Gastroesophageal sphincter (tissue), 4 donors: ENCODE results near the gene MLLT6. TPM values are rescaled to one million over a fixed set of nuclear protein-coding genes. Genes with fewer than 3 reads are reported as not detected.

ENCODE experiments used
- ATAC-seq: fragments of 150-250 bp; one replicate; pipeline ENCODE4 v1.9.1; 2016; ENCODE audit warnings: mild to moderate bottlenecking, moderate library complexity
- H3K27ac ChIP-seq, 4 donors: fragments of 200-600 bp; sonication (generic) in 3 of 4; 1 replicate in 3 of 4; 2 replicates in 1 of 4; pipeline ENCODE4 v1.5.1; 2016 to 2019
- H3K27me3 ChIP-seq: fragments of 200-600 bp; sonication (generic); one replicate; pipeline ENCODE4 v1.5.1; 2019
- H3K36me3 ChIP-seq, 2 donors: fragments of 200-600 bp; sonication (generic); one replicate each; pipeline ENCODE4 v1.5.1; 2019; ENCODE audit warnings: control low read depth in 1 of 2
- H3K4me1 ChIP-seq, 3 donors: fragments of 200-600 bp; sonication (generic); 1 replicate in 2 of 3; 2 replicates in 1 of 3; pipeline ENCODE4 v1.5.1; 2016 to 2019; ENCODE audit warnings: control low read depth in 2 of 3
- H3K4me3 ChIP-seq, 2 donors: fragments of 200-600 bp; sonication (generic); one replicate each; pipeline ENCODE4 v1.5.1; 2019; ENCODE audit warnings: mild to moderate bottlenecking in 1 of 2, moderate library complexity in 1 of 2
- H3K9me3 ChIP-seq, 3 donors: fragments of 200-600 bp; sonication (generic); one replicate each; pipeline ENCODE4 v1.5.1; 2017 to 2019; ENCODE audit warnings: control low read depth in 2 of 3
- EP300 ChIP-seq: sonication (generic); formaldehyde crosslinking; IDR thresholded peaks from one replicate; pipeline ENCODE4 v1.6.1; 2017; ENCODE audit warnings: antibody characterized with exemption, mild to moderate bottlenecking
- POLR2A ChIP-seq, 2 donors: fragments of 450-650 bp; IDR thresholded peaks; one replicate each; pipeline ENCODE4 v1.6.1; 2017; ENCODE audit warnings: antibody characterized with exemption in 2 of 2, mild to moderate bottlenecking in 2 of 2, moderate library complexity in 1 of 2
- POLR2AphosphoS5 ChIP-seq: sonication (generic); formaldehyde crosslinking; IDR thresholded peaks from one replicate; pipeline ENCODE4 v1.6.1; 2017; ENCODE audit warnings: antibody characterized with exemption
- WGBS, 2 donors: methylation state at CpG; one replicate each; pipeline ENCODE4 v1.1.5; 2018; ENCODE audit warnings: low coverage in 1 of 2; 5-methylcytosine and 5-hydroxymethylcytosine counted together
- total RNA-seq, 4 donors: library from RNA; depleted of rRNA; stranded (reverse); fragments of >200 nt; gene quantifications; one replicate each; pipeline ENCODE4 v1.1.0, GENCODE V29; 2016
- TF ChIP-seq, protein P1 (sequence below), 4 experiments: fragments of 200-600 bp in 2 of 4; fragments of 450-650 bp in 2 of 4; sonication (generic) in 1 of 4; IDR thresholded peaks; one replicate each; pipeline ENCODE4 v1.5.1; 2017 to 2019; ENCODE audit warnings: antibody characterized with exemption in 4 of 4, mild to moderate bottlenecking in 2 of 4, moderate library complexity in 2 of 4

MLLT6 gene
- total RNA-seq, 4 donors from 2014 or later: 55.6 to 101 (median 77.9) TPM

DNA sequence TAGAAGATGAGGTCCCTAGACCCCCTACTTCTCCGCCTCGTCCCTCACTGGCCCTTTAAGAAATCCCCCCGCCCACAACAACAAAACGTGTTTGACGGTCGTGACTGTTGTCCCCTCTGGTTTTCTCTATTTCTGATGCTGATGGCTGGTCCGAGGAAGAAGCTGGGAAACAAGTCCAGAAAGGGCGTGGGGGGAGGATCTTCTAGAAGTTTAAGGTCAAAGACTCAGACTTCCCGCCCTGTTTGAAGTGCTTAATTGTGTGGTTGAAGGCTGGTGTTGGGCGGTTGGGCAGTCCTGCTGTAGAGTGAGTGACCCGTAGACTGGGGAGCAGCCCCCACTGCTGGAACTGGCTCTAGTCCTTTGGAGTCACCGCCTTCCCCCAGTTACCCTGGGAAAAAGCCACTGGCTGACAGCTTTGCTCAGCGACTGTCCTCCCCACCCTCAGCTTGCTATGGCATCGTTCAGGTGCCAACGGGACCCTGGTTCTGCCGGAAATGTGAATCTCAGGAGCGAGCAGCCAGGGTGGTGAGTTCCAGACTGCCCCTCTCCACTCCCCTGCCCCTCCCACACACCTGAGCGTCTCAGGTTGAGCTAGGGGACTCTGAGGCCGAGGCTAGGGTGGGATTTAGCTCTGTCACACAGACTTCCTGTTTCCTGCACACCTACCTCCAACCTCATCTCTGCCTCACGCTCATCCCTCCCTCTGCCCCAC lies 1.6 kb downstream of the MLLT6 start:
- H3K4me1 ChIP-seq: peaks cover 0 to 71% (median 12%) of the 10 kb centered on the region in 3 donors
- ATAC-seq: no peak
- peak overlapping the region; percentile 75 to 94 for H3K4me3 ChIP-seq
- no peaks in the 10 kb centered on the region for H3K9me3 ChIP-seq
- no peak for TF ChIP-seq POLR2A (IDR thresholded peaks at IDR 0.05)
- TF ChIP-seq EP300: no peak
- TF ChIP-seq, protein P1, sequence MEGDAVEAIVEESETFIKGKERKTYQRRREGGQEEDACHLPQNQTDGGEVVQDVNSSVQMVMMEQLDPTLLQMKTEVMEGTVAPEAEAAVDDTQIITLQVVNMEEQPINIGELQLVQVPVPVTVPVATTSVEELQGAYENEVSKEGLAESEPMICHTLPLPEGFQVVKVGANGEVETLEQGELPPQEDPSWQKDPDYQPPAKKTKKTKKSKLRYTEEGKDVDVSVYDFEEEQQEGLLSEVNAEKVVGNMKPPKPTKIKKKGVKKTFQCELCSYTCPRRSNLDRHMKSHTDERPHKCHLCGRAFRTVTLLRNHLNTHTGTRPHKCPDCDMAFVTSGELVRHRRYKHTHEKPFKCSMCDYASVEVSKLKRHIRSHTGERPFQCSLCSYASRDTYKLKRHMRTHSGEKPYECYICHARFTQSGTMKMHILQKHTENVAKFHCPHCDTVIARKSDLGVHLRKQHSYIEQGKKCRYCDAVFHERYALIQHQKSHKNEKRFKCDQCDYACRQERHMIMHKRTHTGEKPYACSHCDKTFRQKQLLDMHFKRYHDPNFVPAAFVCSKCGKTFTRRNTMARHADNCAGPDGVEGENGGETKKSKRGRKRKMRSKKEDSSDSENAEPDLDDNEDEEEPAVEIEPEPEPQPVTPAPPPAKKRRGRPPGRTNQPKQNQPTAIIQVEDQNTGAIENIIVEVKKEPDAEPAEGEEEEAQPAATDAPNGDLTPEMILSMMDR (IDR thresholded peaks at IDR 0.05): no peak
- no peak for TF ChIP-seq POLR2AphosphoS5
- 7 to 12% methylated on average over 10 to 13 of the region's 20 CpGs for WGBS, 2 donors
- peaks cover 0 to 44% of the 10 kb centered on the region in 2 donors for H3K36me3 ChIP-seq
- H3K27me3 ChIP-seq: no peaks in the 10 kb centered on the region
- H3K27ac ChIP-seq: peak overlapping the region in 3 of 4 donors; percentile 85 to 97 (median 96)

DNA sequence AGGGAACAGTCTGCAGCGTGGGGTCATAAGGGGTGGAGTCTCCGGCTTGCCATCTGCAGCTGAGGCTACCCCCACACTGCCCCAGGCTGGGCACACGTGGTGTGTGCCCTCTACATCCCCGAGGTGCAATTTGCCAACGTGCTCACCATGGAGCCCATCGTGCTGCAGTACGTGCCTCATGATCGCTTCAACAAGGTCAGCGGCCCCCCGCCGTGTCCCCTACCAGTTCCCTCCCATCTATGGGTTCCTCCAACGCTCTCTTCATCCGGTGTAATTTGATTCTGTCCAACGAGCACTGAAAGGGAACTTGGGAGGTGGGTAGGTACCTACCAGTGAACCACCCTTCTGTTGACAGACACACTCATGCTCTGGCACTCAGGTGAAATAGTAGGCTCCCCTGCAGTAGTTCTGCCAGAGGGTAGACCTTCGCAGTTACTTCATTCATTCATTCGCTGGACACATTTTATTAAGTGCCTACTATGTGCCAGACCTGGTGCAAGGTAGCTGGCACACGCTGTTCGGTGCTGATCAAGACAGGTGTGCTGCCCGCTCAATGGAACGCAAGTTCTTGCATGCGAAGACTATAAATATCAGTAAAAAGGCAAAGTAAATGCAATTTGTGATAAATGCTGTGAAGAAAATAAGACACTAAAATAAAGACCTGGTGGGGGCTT lies 2.7 kb downstream of the MLLT6 start:
- Histone ChIP-seq H3K4me3 (no peak overlapping the region), H3K27me3 (no peaks in the 10 kb centered on the region), H3K9me3 (no peaks in the 10 kb centered on the region), H3K36me3 (peaks cover 0 to 56% of the 10 kb centered on the region in 2 donors), H3K4me1 (peaks cover 0 to 64% (median 12%) of the 10 kb centered on the region in 3 donors), H3K27ac (peak overlapping the region in 1 of 4 donors; percentile 97)
- no peak for ATAC-seq
- 46 to 71% methylated on average over 2 to 16 of the region's 21 CpGs for WGBS, 2 donors
- TF ChIP-seq POLR2A (IDR thresholded peaks at IDR 0.05): no peak
- no peak for TF ChIP-seq EP300
- TF ChIP-seq POLR2AphosphoS5: no peak
- TF ChIP-seq, protein P1 (IDR thresholded peaks at IDR 0.05): no peak

DNA sequence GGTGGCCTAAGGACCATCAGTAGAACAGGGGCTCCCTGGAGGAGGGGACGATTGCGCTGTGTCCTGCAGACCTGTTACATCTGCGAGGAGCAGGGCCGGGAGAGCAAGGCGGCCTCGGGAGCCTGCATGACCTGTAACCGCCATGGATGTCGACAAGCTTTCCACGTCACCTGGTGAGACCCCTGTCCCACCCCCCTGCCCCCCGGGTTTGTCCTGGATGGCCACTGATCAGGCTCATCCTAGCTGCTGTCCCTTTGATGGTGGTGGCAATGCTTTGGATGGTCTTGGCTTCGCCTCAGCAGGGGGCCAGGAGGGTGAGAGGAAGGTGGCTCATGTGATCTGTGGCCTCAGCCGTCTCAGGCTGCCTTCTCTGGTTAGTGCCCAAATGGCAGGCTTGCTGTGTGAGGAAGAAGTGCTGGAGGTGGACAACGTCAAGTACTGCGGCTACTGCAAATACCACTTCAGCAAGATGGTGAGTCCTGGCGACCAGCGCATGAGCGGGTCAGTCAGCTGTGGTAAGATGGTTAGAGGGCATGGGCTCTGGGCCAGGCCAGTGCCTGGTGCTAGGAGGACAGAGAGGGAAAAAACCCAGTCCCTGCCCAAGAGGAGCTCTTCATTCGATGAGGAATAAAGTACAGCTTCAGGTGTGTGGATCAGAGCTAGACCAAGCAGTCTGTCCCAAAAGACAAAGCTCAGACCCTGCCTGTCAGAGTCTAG lies 4.2 kb downstream of the MLLT6 start:
- H3K27ac ChIP-seq: no peak overlapping the region
- no peaks in the 10 kb centered on the region for H3K9me3 ChIP-seq
- 83% methylated on average over 6 of the region's 18 CpGs; no CpG with 5 or more reads in 1 of the 2 donors for WGBS, 2 donors
- peaks cover 0 to 50% (median 9%) of the 10 kb centered on the region in 3 donors for H3K4me1 ChIP-seq
- H3K36me3 ChIP-seq: peaks cover 0 to 70% of the 10 kb centered on the region in 2 donors
- no peak overlapping the region for H3K4me3 ChIP-seq
- no peaks in the 10 kb centered on the region for H3K27me3 ChIP-seq
- TF ChIP-seq EP300: no peak
- TF ChIP-seq, protein P1 (IDR thresholded peaks at IDR 0.05): no peak
- no peak for TF ChIP-seq POLR2AphosphoS5
- TF ChIP-seq POLR2A (IDR thresholded peaks at IDR 0.05): no peak
- ATAC-seq: no peak

DNA sequence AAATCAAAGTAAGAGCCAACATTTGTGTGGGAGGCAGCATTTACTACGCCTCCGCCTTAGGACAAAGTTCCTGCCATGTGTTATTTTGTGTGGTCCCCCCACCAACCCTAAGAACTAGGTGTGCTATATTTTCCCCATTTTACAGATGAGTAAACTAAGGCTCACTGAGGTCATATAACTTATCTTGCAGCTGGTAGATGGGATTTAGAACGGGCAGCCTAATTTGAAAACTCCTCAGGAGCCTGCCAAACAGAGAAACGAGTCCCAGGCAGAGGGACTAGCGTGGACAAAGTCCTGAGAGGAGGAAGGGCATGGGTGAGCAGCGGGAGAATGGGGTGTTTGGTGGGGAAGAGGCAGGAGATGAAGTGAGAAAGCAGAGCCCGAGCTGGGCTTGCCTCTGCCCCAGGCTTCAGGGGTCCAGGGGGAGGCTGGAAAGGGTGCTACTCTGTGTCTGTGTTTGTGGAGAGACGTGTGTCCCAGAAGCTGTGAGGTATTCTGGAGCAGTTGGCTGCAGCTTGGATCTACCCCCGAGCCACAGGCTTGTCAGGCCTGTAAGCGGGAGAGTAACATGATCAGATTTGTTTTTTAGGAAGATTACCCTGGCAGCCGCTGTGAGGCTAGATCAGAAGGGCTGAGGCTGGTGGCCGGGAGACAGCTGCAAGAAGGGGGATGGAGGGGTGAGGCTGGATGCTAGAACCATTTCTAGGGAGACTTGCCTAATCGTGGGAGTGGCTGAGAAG lies 5.0 kb downstream of the MLLT6 start:
- H3K27ac ChIP-seq: no peak overlapping the region
- 67 to 70% methylated on average over 11 to 13 of the region's 13 CpGs for WGBS, 2 donors
- H3K9me3 ChIP-seq: no peaks in the 10 kb centered on the region
- H3K4me1 ChIP-seq: peaks cover 0 to 46% (median 9%) of the 10 kb centered on the region in 3 donors
- ATAC-seq: no peak
- H3K4me3 ChIP-seq: no peak overlapping the region
- H3K27me3 ChIP-seq: no peaks in the 10 kb centered on the region
- TF ChIP-seq POLR2AphosphoS5: no peak
- TF ChIP-seq POLR2A (IDR thresholded peaks at IDR 0.05): no peak
- TF ChIP-seq, protein P1 (IDR thresholded peaks at IDR 0.05): no peak
- no peak for TF ChIP-seq EP300
- H3K36me3 ChIP-seq: peaks cover 0 to 78% of the 10 kb centered on the region in 2 donors
